GM19193 (cell line): ENCODE data around the gene CA12.

Experiments used
- POLR2A ChIP-seq: IDR thresholded peaks from 4 replicates; pipeline ENCODE4 v1.6.1; 2011; ENCODE audit not compliant: insufficient read depth, insufficient read length; ENCODE audit errors: extremely low read depth

Gene CA12

GRCh38 chr15:63323798-63324563 lies 57.7 kb downstream of the CA12 start:
- TF ChIP-seq POLR2A, result no peak

GRCh38 chr15:63322541-63322940 lies 59.1 kb downstream of the CA12 start:
- no peak for TF ChIP-seq POLR2A

GRCh38 chr15:63321462-63321861 lies 60.2 kb downstream of the CA12 start:
- TF ChIP-seq POLR2A, result no peak

GRCh38 chr15:63319065-63319464 lies 62.6 kb downstream of the CA12 start:
- no peak for TF ChIP-seq POLR2A

- TF ChIP-seq POLR2A, result no peak
Measured at GRCh38 chr15:63318344-63318743, 63.3 kb downstream of the CA12 start.

- no peak for TF ChIP-seq POLR2A
Measured at GRCh38 chr15:63314409-63314808, 67.2 kb downstream of the CA12 start.

GRCh38 chr15:63313825-63314224 lies 67.8 kb downstream of the CA12 start:
- TF ChIP-seq POLR2A, result no peak

- no peak for TF ChIP-seq POLR2A
Measured at GRCh38 chr15:63312286-63312685, 69.4 kb downstream of the CA12 start.

- no peak for TF ChIP-seq POLR2A
Measured at GRCh38 chr15:63310646-63311045, 71.0 kb downstream of the CA12 start.

GRCh38 chr15:63308947-63309346 lies 72.7 kb downstream of the CA12 start:
- TF ChIP-seq POLR2A, result no peak

- no peak for TF ChIP-seq POLR2A
Measured at GRCh38 chr15:63308491-63308890, 73.2 kb downstream of the CA12 start.

- TF ChIP-seq POLR2A, result no peak
Measured at GRCh38 chr15:63306492-63307073, 75.1 kb downstream of the CA12 start.

GRCh38 chr15:63305260-63305659 lies 76.4 kb downstream of the CA12 start:
- TF ChIP-seq POLR2A, result no peak

GRCh38 chr15:63301088-63301487 lies 80.6 kb downstream of the CA12 start:
- TF ChIP-seq POLR2A, result no peak

- TF ChIP-seq POLR2A, result no peak
Measured at GRCh38 chr15:63299943-63300575, 81.6 kb downstream of the CA12 start.

- no peak for TF ChIP-seq POLR2A
Measured at GRCh38 chr15:63296195-63296594, 85.5 kb downstream of the CA12 start.
